ENCODE results near the gene AICDA. TPM values are rescaled to one million over a fixed set of nuclear protein-coding genes. Genes with fewer than 3 reads are reported as not detected.

Gene AICDA
- total RNA-seq, 4 donors from 2014 or later, result not detected

- H3K4me3 ChIP-seq, result no peak overlapping the region
- H3K4me1 ChIP-seq, result no peaks in the 10 kb centered on the region
- no peaks in the 10 kb centered on the region for H3K9me3 ChIP-seq
- H3K27me3 ChIP-seq, result peaks cover 3% of the 10 kb centered on the region
- H3K27ac ChIP-seq, result no peak overlapping the region
- TF ChIP-seq POLR2A (IDR thresholded peaks at IDR 0.05) (no peak), EP300 (IDR thresholded peaks at IDR 0.05) (no peak), POLR2AphosphoS5 (IDR thresholded peaks at IDR 0.05) (no peak)
- TF ChIP-seq, protein P1, sequence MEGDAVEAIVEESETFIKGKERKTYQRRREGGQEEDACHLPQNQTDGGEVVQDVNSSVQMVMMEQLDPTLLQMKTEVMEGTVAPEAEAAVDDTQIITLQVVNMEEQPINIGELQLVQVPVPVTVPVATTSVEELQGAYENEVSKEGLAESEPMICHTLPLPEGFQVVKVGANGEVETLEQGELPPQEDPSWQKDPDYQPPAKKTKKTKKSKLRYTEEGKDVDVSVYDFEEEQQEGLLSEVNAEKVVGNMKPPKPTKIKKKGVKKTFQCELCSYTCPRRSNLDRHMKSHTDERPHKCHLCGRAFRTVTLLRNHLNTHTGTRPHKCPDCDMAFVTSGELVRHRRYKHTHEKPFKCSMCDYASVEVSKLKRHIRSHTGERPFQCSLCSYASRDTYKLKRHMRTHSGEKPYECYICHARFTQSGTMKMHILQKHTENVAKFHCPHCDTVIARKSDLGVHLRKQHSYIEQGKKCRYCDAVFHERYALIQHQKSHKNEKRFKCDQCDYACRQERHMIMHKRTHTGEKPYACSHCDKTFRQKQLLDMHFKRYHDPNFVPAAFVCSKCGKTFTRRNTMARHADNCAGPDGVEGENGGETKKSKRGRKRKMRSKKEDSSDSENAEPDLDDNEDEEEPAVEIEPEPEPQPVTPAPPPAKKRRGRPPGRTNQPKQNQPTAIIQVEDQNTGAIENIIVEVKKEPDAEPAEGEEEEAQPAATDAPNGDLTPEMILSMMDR (IDR thresholded peaks at IDR 0.05), result no peak
- H3K36me3 ChIP-seq, result no peaks in the 10 kb centered on the region
- WGBS, 2 donors (ENCODE audit: low coverage in 1 of 2), result 71 to 84% methylated on average over 3 to 4 of the region's 5 CpGs
- no peak for ATAC-seq
Observed at GRCh38 chr12:8554451-8555195, 58.0 kb downstream of the AICDA start.

GRCh38 chr12:8553088-8553627, 59.5 kb downstream of the AICDA start:
- Histone ChIP-seq H3K27ac (no peak overlapping the region), H3K4me3 (no peak overlapping the region), H3K4me1 (no peaks in the 10 kb centered on the region), H3K9me3 (no peaks in the 10 kb centered on the region), H3K27me3 (peaks cover 5% of the 10 kb centered on the region), H3K36me3 (no peaks in the 10 kb centered on the region)
- TF ChIP-seq EP300 (IDR thresholded peaks at IDR 0.05), result no peak
- no peak for TF ChIP-seq POLR2AphosphoS5 (IDR thresholded peaks at IDR 0.05)
- TF ChIP-seq POLR2A (IDR thresholded peaks at IDR 0.05), result no peak
- no peak for ATAC-seq
- 60 to 74% methylated on average over 6 of the region's 6 CpGs for WGBS, 2 donors (ENCODE audit: low coverage in 1 of 2)

Small RNAs within 50 kb of the gene (small RNA-seq; reads per million reads assigned to genes)
- gene RF00019 (0 reads per million in 4 donors), gene RF00564 (0 reads per million in 4 donors)

Other genes starting within 250 kb of the AICDA start
- not detected for gene CLEC6A, start 156.9 kb downstream of the AICDA start, total RNA-seq
- gene CLEC4D, start 99.4 kb downstream of the AICDA start, total RNA-seq, result 1 to 10 TPM in 2 of 4 donors, not detected in 2; 1.0 to 1.1 TPM
- gene CLEC4E, start 72.0 kb downstream of the AICDA start, total RNA-seq, result 1 to 10 TPM in 3 of 4 donors, under 1 TPM in 1; 0.12 to 6.5 (median 1.5) TPM
- gene MFAP5, start 50.0 kb upstream of the AICDA start, total RNA-seq, result 100 to 1,000 TPM in 3 of 4 donors, 10 to 100 TPM in 1; 49.3 to 205 (median 137) TPM
- gene RIMKLB, start 85.1 kb upstream of the AICDA start, total RNA-seq, result 10 to 100 TPM; 36.5 to 49.7 (median 43.5) TPM
- gene A2ML1, start 209.8 kb upstream of the AICDA start, total RNA-seq, result 10 to 100 TPM in 1 of 4 donors, 1 to 10 TPM in 2, under 1 TPM in 1; 0.40 to 17.1 (median 2.4) TPM

Measured in gastroesophageal sphincter (tissue), 4 donors.